ENCODE measurements around the gene GOLGA6C.
A peak's percentile ranks its signal among the peaks of the same experiment; 100 is the strongest.
"Not testable (repeated sequence)": the region's sequence is repeated elsewhere in the genome, so short reads cannot be mapped to it uniquely, and the experiment has no call there.

GOLGA6C gene

GRCh38 chr15:75237316-75237982 lies 20.7 kb upstream of the GOLGA6C start:
- Histone ChIP-seq H3K4me1 (ENCODE audit: insufficient read depth, poor library complexity, severe bottlenecking) (no peaks in the 10 kb centered on the region), H3K4me3 (ENCODE audit: severe bottlenecking) (no peak overlapping the region), H3K9me3 (ENCODE audit: severe bottlenecking) (no peaks in the 10 kb centered on the region), H3K36me3 (ENCODE audit: low read depth) (no peaks in the 10 kb centered on the region), H3K27me3 (ENCODE audit: insufficient read depth, poor library complexity, severe bottlenecking) (no peaks in the 10 kb centered on the region), H3K27ac (ENCODE audit: poor library complexity, severe bottlenecking) (no peak overlapping the region)
- ATAC-seq (ENCODE audit: low read depth) (no peak), DNase-seq (ENCODE audit: low spot score) (peak; percentile 65)
- TF ChIP-seq CTCF (IDR thresholded peaks at IDR 0.05; ENCODE audit: poor library complexity, severe bottlenecking) = no peak

DNA sequence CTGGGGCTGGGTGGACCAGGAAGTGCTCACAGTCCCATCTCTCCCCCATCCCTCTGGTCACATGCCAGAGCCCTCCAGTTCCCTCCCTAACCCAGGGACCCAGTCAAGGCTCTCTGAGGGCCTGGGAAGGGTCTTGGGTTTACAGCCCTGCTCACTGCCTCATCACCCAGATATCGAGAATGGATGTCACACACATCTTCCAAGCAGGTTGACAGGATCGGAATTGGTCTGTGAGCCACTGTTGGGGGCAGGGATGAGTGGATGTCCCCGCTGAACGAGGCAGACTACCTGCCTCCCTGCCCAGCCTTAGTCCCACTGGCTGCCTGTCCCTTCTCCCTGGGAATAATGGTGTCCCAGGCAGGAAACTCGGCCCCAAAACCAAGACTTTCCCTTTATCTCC lies 20.0 kb upstream of the GOLGA6C start:
- DNase-seq (ENCODE audit: low spot score) = peak; percentile 52
- TF ChIP-seq CTCF (IDR thresholded peaks at IDR 0.05; ENCODE audit: poor library complexity, severe bottlenecking) = no peak
- H3K4me1 ChIP-seq (ENCODE audit: insufficient read depth, poor library complexity, severe bottlenecking) = no peaks in the 10 kb centered on the region

DNA sequence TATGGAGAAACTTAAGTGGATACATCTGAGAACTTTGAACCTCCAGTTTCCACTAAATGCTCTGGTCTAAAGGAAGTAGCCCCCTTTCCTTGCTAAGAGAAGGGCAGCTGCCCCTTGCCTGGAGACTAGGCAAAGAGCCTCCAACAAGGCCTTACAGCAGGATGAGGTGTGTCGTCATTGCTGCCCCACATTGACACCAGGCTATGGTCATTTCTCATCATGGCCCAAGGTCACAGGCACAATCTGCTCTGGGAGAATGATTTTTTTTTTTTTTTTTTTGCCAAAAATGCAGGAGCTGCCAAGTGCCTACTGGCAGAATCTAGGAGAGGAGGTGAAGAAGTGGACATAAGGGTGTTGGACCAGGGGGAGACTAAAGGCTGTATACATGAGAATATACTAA lies 12.4 kb upstream of the GOLGA6C start:
- ATAC-seq (ENCODE audit: low read depth); H3K36me3 ChIP-seq (ENCODE audit: low read depth); H3K4me1 ChIP-seq (ENCODE audit: insufficient read depth, poor library complexity, severe bottlenecking); H3K4me3 ChIP-seq (ENCODE audit: severe bottlenecking); DNase-seq (ENCODE audit: low spot score); H3K9me3 ChIP-seq (ENCODE audit: severe bottlenecking); H3K27ac ChIP-seq (ENCODE audit: poor library complexity, severe bottlenecking): not testable (repeated sequence)
- peaks cover 18% of the 10 kb centered on the region for H3K27me3 ChIP-seq (ENCODE audit: insufficient read depth, poor library complexity, severe bottlenecking)

More for the DNA sequence above, 20.0 kb upstream of the GOLGA6C start:
- H3K36me3 ChIP-seq (ENCODE audit: low read depth) = no peaks in the 10 kb centered on the region
- H3K27ac ChIP-seq (ENCODE audit: poor library complexity, severe bottlenecking) = no peak overlapping the region
- no peak overlapping the region for H3K4me3 ChIP-seq (ENCODE audit: severe bottlenecking)
- no peaks in the 10 kb centered on the region for H3K9me3 ChIP-seq (ENCODE audit: severe bottlenecking)
- ATAC-seq (ENCODE audit: low read depth) = no peak
- H3K27me3 ChIP-seq (ENCODE audit: insufficient read depth, poor library complexity, severe bottlenecking) = no peaks in the 10 kb centered on the region

DNA sequence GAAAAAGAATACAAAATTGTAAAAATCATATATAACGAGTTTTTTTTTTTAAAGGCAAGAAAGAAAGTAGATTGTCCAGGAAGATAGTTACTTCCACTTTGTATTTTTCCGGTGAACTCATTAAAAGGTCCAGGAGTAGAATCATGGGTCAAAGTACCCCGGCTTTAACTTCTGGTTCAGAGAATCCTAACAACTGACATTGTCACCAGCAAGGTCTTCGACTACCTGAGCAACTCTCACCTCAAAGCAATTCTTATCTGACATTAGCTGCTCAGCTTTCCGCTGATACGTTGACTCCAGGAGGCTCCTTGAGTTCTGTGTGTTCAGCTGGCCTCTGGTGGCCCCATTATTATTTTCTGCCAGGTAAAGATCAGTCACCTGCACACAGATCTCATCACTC lies 9.1 kb upstream of the GOLGA6C start:
- H3K9me3 ChIP-seq (ENCODE audit: severe bottlenecking); H3K4me3 ChIP-seq (ENCODE audit: severe bottlenecking); ATAC-seq (ENCODE audit: low read depth); H3K36me3 ChIP-seq (ENCODE audit: low read depth); H3K4me1 ChIP-seq (ENCODE audit: insufficient read depth, poor library complexity, severe bottlenecking); H3K27ac ChIP-seq (ENCODE audit: poor library complexity, severe bottlenecking); DNase-seq (ENCODE audit: low spot score): not testable (repeated sequence)
- peaks cover 18% of the 10 kb centered on the region for H3K27me3 ChIP-seq (ENCODE audit: insufficient read depth, poor library complexity, severe bottlenecking)

- ATAC-seq (ENCODE audit: low read depth) (no peak), DNase-seq (ENCODE audit: low spot score) (no peak)
Observed at GRCh38 chr15:75249726-75250125, 8.4 kb upstream of the GOLGA6C start.

DNA sequence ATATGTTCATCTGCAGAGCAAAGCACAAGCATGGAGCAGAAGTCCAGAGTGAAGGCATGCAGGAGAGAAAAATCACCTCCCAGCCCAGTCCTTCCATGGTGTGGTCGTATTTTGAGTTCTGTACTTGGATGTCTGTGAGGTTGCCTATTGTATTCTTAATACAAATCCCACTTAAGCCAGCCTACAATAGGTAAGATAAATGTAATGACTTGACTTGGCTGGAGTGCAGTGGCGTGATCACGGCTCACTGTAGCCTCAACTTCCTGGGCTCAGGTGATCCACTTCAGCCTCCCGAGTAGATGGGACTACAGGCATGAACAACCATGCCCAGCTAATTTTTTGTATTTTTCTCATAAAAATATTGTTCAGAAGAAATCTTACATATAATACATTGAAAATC lies 6.8 kb upstream of the GOLGA6C start:
- DNase-seq (ENCODE audit: low spot score); H3K4me3 ChIP-seq (ENCODE audit: severe bottlenecking); H3K36me3 ChIP-seq (ENCODE audit: low read depth); H3K27ac ChIP-seq (ENCODE audit: poor library complexity, severe bottlenecking); H3K9me3 ChIP-seq (ENCODE audit: severe bottlenecking); ATAC-seq (ENCODE audit: low read depth); H3K4me1 ChIP-seq (ENCODE audit: insufficient read depth, poor library complexity, severe bottlenecking): not testable (repeated sequence)
- H3K27me3 ChIP-seq (ENCODE audit: insufficient read depth, poor library complexity, severe bottlenecking) = peaks cover 18% of the 10 kb centered on the region

More at GRCh38 chr15:75249726-75250125, 8.4 kb upstream of the GOLGA6C start:
- Histone ChIP-seq H3K4me1 (ENCODE audit: insufficient read depth, poor library complexity, severe bottlenecking) (no peaks in the 10 kb centered on the region), H3K4me3 (ENCODE audit: severe bottlenecking) (no peak overlapping the region), H3K27me3 (ENCODE audit: insufficient read depth, poor library complexity, severe bottlenecking) (peaks cover 18% of the 10 kb centered on the region), H3K9me3 (ENCODE audit: severe bottlenecking) (no peaks in the 10 kb centered on the region), H3K27ac (ENCODE audit: poor library complexity, severe bottlenecking) (no peak overlapping the region), H3K36me3 (ENCODE audit: low read depth) (no peaks in the 10 kb centered on the region)
- no peak for TF ChIP-seq CTCF (IDR thresholded peaks at IDR 0.05; ENCODE audit: poor library complexity, severe bottlenecking)
